PC-3 (cell line): Measurements from ENCODE around the gene TNFAIP6. TPM values are rescaled to one million over a fixed set of nuclear protein-coding genes. Genes with fewer than 3 reads are reported as not detected.

Experiments
- ATAC-seq: fragments of 200-7000 bp; cut with Tn5 transposase; 2 replicates; pipeline ENCODE4 v1.9.1; 2020; ENCODE audit warnings: mild to moderate bottlenecking, moderate library complexity
- BruUV-seq: library from RNA; stranded (reverse); fragments of 400-500 nt; replicated peaks from 2 replicates; lab custom pipeline; 2021; lab: Mats Ljungman, UMichigan
- CTCF ChIA-PET: fragments of 300-600 bp; sonication (Branson Sonifier 250); formaldehyde crosslinking; loops from one replicate; lab custom pipeline; 2022; ENCODE audit warnings: antibody characterized with exemption; lab: Charles Lee
- POLR2A ChIA-PET: fragments of 300-600 bp; sonication (Branson Sonifier 250); formaldehyde crosslinking; loops from one replicate; lab custom pipeline; 2022; ENCODE audit warnings: antibody characterized with exemption; ENCODE audit not compliant: unreplicated experiment; lab: Charles Lee
- DNase-seq: peaks from one replicate; pipeline ENCODE4 v3.0.0-alpha.2; 2015
- H2AFZ ChIP-seq: fragments of 300-600 bp; sonication (generic); 2 replicates; pipeline ENCODE4 v1.6.0; 2016; ENCODE audit warnings: antibody characterized with exemption, low read length
- H3F3A ChIP-seq: fragments of 300-600 bp; sonication (generic); one replicate; pipeline ENCODE4 v1.6.0; 2017; ENCODE audit warnings: antibody characterized with exemption, low read length, control low read depth, mild to moderate bottlenecking; ENCODE audit not compliant: unreplicated experiment
- H3K27ac ChIP-seq: fragments of 300-600 bp; sonication (generic); 2 replicates; pipeline ENCODE4 v1.5.1; 2016; ENCODE audit warnings: mild to moderate bottlenecking, low read length
- H3K27me3 ChIP-seq: fragments of 300-600 bp; sonication (generic); 2 replicates; pipeline ENCODE4 v1.6.1; 2016; ENCODE audit warnings: low read length, mixed read lengths
- H3K36me3 ChIP-seq: fragments of 300-600 bp; sonication (generic); 2 replicates; pipeline ENCODE4 v1.6.1; 2016; ENCODE audit warnings: low read depth, mixed run types, low read length, mixed read lengths
- H3K4me1 ChIP-seq: fragments of 300-600 bp; sonication (generic); 2 replicates; pipeline ENCODE4 v1.5.1; 2016; ENCODE audit warnings: low read length; ENCODE audit not compliant: insufficient read depth
- H3K4me2 ChIP-seq: fragments of 300-600 bp; sonication (generic); 2 replicates; pipeline ENCODE4 v1.6.0; 2016; ENCODE audit warnings: low read length
- H3K4me3 ChIP-seq: fragments of 300-600 bp; sonication (generic); 2 replicates; pipeline ENCODE4 v1.5.1; 2016; ENCODE audit warnings: mild to moderate bottlenecking, low read length, mixed read lengths
- H3K79me2 ChIP-seq: fragments of 300-600 bp; sonication (generic); 2 replicates; pipeline ENCODE4 v1.6.1; 2017; ENCODE audit warnings: low read length, mixed read lengths
- H3K9ac ChIP-seq: fragments of 300-600 bp; sonication (generic); 2 replicates; pipeline ENCODE4 v1.6.0; 2016; ENCODE audit warnings: mild to moderate bottlenecking, low read length
- H3K9me2 ChIP-seq: fragments of 300-600 bp; sonication (generic); replicated peaks from 2 replicates; pipeline ENCODE4 v1.6.1; 2016; ENCODE audit warnings: mixed run types, low read length, mixed read lengths
- H3K9me3 ChIP-seq: fragments of 300-600 bp; sonication (generic); 2 replicates; pipeline ENCODE4 v1.6.1; 2016; ENCODE audit warnings: low read length, mixed read lengths
- H4K20me1 ChIP-seq: fragments of 300-600 bp; sonication (generic); 2 replicates; pipeline ENCODE4 v1.6.1; 2016; ENCODE audit warnings: low read length, mixed read lengths
- EZH2 ChIP-seq: fragments of 300-600 bp; sonication (generic); IDR thresholded peaks from one replicate; pipeline ENCODE4 v1.6.1; 2017; ENCODE audit warnings: antibody characterized with exemption, mild to moderate bottlenecking, low read length; ENCODE audit not compliant: unreplicated experiment
- EZH2phosphoT487 ChIP-seq: fragments of 300-600 bp; sonication (generic); IDR thresholded peaks from 2 replicates; pipeline ENCODE4 v1.6.1; 2018; ENCODE audit warnings: mild to moderate bottlenecking, antibody characterized with exemption, low read length, borderline replicate concordance
- intact Hi-C: fragments of 100-400 bp; cut with micrococcal nuclease; formaldehyde crosslinking; loops from 2 replicates; pipeline ENCODE4 v1.9.0; 2023
- total RNA-seq: library from RNA; depleted of rRNA; stranded (reverse); fragments of >200 nt; gene quantifications from 2 replicates; pipeline ENCODE4 v1.2.3, GENCODE V29; 2014
- TF ChIP-seq, protein P1 (sequence below): fragments of 300-600 bp; sonication (generic); conservative IDR thresholded peaks from 2 replicates; pipeline ENCODE4 v1.5.1; 2017; ENCODE audit warnings: antibody characterized with exemption, low read depth, mild to moderate bottlenecking, low read length

TNFAIP6 gene
- total RNA-seq, 1 experiment from 2014 or later, result not detected

DNA sequence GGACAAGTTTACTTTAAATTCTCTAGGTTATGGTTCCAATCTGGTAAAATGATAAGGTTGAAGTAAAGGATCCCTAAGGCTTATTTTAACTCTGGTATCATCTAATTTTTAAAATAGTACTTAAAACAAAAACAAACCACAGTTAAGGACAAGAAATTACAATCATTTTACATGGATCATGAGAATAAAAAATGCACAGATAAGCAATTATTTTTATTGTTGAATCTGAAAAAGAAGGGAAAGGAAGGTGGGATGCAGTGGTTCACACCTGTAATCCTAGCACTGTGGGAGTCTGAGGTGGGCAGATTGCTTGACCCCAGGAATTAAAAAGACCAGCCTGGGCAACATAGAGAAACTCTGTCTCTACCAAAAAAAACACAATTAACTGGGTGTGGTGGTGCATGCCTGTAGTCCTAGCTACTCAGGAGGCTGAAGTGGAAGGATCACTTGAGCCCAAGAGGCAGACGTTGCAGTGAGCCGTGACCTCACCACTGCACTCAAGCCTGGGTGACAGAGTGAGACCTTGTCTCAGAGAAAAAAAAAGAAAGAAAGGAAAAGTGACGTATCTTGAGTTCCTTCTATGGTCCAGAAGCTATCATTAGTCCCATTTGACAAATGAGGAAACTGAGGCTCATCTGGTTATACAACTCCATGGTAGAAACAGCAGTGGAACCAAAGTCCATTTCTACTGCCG, 2.5 kb downstream of the TNFAIP6 start:
- H4K20me1 ChIP-seq, result no peaks in the 10 kb centered on the region
- intact Hi-C loops, result no loop called here
- no peaks in the 10 kb centered on the region for H3K9me3 ChIP-seq
- ChIA-PET POLR2A (no interaction called here), CTCF (no interaction called here)
- H3F3A ChIP-seq, result no peaks in the 10 kb centered on the region
- no peaks in the 10 kb centered on the region for H3K27me3 ChIP-seq
- ATAC-seq, result no peak
- H3K9ac ChIP-seq, result no peak overlapping the region
- H3K4me1 ChIP-seq, result no peaks in the 10 kb centered on the region
- H3K9me2 ChIP-seq, result no peaks in the 10 kb centered on the region
- H3K4me3 ChIP-seq, result no peak overlapping the region
- no peak for DNase-seq
- BruUV-seq, result no TSS peak
- H3K27ac ChIP-seq, result no peak overlapping the region
- no peak overlapping the region for H2AFZ ChIP-seq
- H3K4me2 ChIP-seq, result no peak overlapping the region
- TF ChIP-seq EZH2phosphoT487 (no peak), EZH2 (no peak)
- TF ChIP-seq, protein P1, sequence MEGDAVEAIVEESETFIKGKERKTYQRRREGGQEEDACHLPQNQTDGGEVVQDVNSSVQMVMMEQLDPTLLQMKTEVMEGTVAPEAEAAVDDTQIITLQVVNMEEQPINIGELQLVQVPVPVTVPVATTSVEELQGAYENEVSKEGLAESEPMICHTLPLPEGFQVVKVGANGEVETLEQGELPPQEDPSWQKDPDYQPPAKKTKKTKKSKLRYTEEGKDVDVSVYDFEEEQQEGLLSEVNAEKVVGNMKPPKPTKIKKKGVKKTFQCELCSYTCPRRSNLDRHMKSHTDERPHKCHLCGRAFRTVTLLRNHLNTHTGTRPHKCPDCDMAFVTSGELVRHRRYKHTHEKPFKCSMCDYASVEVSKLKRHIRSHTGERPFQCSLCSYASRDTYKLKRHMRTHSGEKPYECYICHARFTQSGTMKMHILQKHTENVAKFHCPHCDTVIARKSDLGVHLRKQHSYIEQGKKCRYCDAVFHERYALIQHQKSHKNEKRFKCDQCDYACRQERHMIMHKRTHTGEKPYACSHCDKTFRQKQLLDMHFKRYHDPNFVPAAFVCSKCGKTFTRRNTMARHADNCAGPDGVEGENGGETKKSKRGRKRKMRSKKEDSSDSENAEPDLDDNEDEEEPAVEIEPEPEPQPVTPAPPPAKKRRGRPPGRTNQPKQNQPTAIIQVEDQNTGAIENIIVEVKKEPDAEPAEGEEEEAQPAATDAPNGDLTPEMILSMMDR, result no peak
- no peaks in the 10 kb centered on the region for H3K79me2 ChIP-seq
- no peaks in the 10 kb centered on the region for H3K36me3 ChIP-seq

DNA sequence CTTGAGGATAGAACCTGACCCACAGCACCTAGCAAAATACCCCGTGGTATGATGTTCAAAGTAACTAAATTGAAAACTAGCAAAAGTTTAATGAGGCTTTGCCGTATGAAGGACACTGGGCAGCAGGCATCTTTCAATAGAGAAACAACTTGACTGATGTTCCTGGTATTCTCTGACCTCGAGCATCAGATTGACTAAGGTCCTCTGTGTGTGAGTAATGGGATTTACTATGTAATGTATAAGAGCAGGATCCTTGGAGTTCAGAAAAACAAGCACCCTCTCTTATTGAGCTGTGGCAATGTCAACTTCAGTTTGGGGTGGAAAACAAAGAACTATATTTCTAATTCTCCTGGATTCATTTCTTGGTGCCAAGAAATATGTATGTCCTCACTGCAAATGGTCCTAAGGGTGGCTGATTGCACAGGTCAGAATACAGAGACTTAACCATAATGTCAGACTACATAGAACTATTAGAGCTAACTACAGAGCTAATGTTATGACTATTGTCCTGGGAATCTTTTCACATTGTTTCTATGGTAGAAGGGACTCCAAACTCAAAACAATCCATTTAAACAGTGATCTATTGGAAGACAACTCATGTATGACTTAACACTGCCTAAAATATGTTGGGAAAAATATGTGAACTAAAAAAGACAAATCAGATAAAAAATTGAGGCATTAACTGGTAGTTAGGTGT, 4.4 kb downstream of the TNFAIP6 start:
- Histone ChIP-seq H2AFZ (no peak overlapping the region), H3K9me2 (no peaks in the 10 kb centered on the region), H3K79me2 (no peaks in the 10 kb centered on the region), H3K9ac (no peak overlapping the region), H4K20me1 (no peaks in the 10 kb centered on the region), H3K36me3 (no peaks in the 10 kb centered on the region), H3F3A (no peaks in the 10 kb centered on the region), H3K4me3 (no peak overlapping the region), H3K4me1 (no peaks in the 10 kb centered on the region), H3K4me2 (no peak overlapping the region), H3K27ac (no peak overlapping the region), H3K9me3 (no peaks in the 10 kb centered on the region), H3K27me3 (no peaks in the 10 kb centered on the region)
- intact Hi-C loops, result no loop called here
- DNase-seq, result no peak
- no TSS peak for BruUV-seq
- no peak for TF ChIP-seq EZH2phosphoT487
- no peak for TF ChIP-seq EZH2
- TF ChIP-seq, protein P1, result no peak
- CTCF ChIA-PET, result no interaction called here
- POLR2A ChIA-PET, result no interaction called here
- no peak for ATAC-seq

DNA sequence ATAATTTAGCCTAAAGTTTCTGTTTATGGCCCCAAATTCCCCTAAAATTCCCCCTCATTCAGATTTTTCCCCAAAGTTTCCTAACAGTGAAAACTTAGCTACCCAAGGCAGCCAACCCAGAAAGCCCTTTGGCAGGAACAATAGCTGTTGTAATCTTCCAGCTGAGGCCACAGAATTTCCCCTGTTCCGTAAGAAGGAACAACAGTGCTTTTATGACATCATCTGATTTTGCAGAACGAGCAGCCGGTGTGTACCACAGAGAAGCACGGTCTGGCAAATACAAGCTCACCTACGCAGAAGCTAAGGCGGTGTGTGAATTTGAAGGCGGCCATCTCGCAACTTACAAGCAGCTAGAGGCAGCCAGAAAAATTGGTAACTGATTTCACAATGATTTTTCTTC, 6.3 kb downstream of the TNFAIP6 start:
- no peak for DNase-seq
- no peak overlapping the region for H3K9ac ChIP-seq
- no TSS peak for BruUV-seq
- no peak overlapping the region for H3K27ac ChIP-seq
- H3K79me2 ChIP-seq, result no peaks in the 10 kb centered on the region
- no peak overlapping the region for H3K4me3 ChIP-seq
- H3K4me1 ChIP-seq, result no peaks in the 10 kb centered on the region
- H2AFZ ChIP-seq, result no peak overlapping the region
- no peak for ATAC-seq
- H3K9me3 ChIP-seq, result no peaks in the 10 kb centered on the region
- intact Hi-C loops, result no loop called here
- no peak overlapping the region for H3K4me2 ChIP-seq
- H3K36me3 ChIP-seq, result no peaks in the 10 kb centered on the region
- H3K27me3 ChIP-seq, result no peaks in the 10 kb centered on the region
- CTCF ChIA-PET, result no interaction called here
- H3K9me2 ChIP-seq, result no peaks in the 10 kb centered on the region
- no peaks in the 10 kb centered on the region for H4K20me1 ChIP-seq
- H3F3A ChIP-seq, result no peaks in the 10 kb centered on the region
- POLR2A ChIA-PET, result no interaction called here
- TF ChIP-seq EZH2, result no peak
- TF ChIP-seq, protein P1, result no peak
- no peak for TF ChIP-seq EZH2phosphoT487
